ENCODE data around the gene MAGI2. TPM values are rescaled to one million over a fixed set of nuclear protein-coding genes. Genes with fewer than 3 reads are reported as not detected.
"Not testable (repeated sequence)": the region's sequence is repeated elsewhere in the genome, so short reads cannot be mapped to it uniquely, and the experiment has no call there.

The MAGI2 gene
- total RNA-seq, 1 donor from 2014 or later = 0.10 TPM

DNA sequence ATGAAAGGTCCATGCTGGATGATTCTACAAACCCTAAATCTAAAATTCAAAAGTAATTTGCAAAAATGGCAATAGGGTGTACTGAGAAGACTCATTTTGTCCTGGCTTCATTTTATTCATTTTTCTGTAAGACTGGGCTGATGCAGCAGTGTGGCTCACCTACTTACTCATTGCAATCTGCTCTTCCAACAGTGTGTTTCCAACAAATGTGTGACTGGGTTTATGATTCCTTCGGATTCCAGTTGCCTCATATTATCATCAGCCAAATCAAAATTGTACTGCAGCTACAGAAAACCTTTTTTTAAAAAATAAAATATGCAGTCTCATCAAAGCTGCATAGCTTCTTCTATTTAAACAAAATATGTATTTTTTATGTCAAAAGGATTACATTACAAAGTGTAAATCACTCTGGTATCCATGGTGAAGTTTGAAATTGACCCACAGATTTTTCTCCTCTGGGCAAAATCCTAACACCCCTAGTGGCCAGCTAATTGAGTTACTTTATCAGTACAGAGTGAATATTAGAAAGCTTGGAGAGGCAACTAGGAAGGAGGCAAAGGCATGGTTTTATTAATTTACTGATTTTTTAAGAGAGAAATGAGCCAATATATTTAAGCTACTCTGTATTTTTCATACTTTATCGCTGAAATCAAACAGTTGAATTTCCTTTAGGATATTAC is 390.3 kb downstream of the MAGI2 start:
- H3K36me3 Mint-ChIP-seq (ENCODE audit: low read depth) = no peaks in the 10 kb centered on the region
- no peaks in the 10 kb centered on the region for H3K9me3 Mint-ChIP-seq
- no peaks in the 10 kb centered on the region for H3K4me1 Mint-ChIP-seq (ENCODE audit: low read depth)
- intact Hi-C loops (cut with micrococcal nuclease) = no loop called here
- DNase-seq (ENCODE audit: low spot score) = no peak
- no peak overlapping the region for H3K4me3 Mint-ChIP-seq
- H3K27ac Mint-ChIP-seq = no peak overlapping the region
- H3K27me3 Mint-ChIP-seq (ENCODE audit: insufficient read depth) = no peaks in the 10 kb centered on the region

DNA sequence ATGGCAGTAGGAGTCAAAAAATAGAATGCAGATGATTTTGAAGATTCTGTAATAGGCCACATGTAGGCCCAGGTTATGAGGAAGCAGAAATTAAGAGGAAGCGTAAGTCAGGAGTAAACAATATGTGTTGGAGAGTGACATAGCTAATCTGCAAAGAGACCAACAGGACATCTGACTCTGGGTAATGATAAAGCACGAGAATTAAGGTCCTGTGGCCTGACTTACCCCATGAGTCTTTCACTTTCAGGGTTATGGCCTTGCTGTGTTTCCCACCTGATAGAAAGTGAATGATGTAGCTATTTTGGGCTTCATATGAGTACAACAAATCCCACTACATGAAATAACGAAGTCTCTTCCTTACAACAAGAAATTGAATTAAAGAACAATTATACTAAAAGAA is 393.0 kb downstream of the MAGI2 start:
- no peak overlapping the region for H3K4me3 Mint-ChIP-seq
- no peak for DNase-seq (ENCODE audit: low spot score)
- H3K4me1 Mint-ChIP-seq (ENCODE audit: low read depth) = no peaks in the 10 kb centered on the region
- no peaks in the 10 kb centered on the region for H3K9me3 Mint-ChIP-seq
- intact Hi-C loops (cut with micrococcal nuclease) = no loop called here
- H3K27me3 Mint-ChIP-seq (ENCODE audit: insufficient read depth) = no peaks in the 10 kb centered on the region
- no peaks in the 10 kb centered on the region for H3K36me3 Mint-ChIP-seq (ENCODE audit: low read depth)
- no peak overlapping the region for H3K27ac Mint-ChIP-seq

DNA sequence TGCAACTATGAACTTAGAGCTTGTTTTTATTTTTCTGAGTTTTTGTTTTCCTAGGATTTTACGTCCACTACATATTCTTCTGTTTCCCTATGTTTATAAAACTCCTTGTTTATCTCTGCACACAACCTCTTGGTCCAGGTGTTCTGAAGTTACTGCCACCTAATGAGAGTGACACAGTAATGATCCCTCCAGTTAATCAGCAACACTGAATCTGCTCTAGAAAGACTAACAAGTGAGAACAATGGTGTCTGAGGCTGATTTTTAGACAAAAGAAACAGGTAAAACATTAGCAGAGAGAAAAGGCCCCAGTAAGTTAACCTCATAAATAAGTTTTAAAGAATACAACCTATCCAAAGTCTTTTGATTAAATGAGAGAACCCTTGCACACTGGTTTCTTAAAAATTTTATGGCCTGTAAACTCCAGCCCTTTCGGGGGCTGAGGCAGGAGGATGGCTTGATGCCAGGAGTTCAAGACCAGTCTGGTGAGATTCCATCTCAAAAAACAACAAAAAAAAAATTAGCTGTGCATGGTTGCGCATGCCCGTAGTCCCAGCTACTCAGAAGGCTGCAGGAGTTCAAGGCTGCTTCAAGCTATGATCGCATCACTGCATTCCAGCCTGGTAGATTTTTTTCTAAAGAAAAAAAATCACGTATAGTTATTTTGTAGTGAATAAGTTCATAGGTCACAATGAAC is 397.6 kb downstream of the MAGI2 start:
- H3K9me3 Mint-ChIP-seq = no peaks in the 10 kb centered on the region
- no peaks in the 10 kb centered on the region for H3K36me3 Mint-ChIP-seq (ENCODE audit: low read depth)

DNA sequence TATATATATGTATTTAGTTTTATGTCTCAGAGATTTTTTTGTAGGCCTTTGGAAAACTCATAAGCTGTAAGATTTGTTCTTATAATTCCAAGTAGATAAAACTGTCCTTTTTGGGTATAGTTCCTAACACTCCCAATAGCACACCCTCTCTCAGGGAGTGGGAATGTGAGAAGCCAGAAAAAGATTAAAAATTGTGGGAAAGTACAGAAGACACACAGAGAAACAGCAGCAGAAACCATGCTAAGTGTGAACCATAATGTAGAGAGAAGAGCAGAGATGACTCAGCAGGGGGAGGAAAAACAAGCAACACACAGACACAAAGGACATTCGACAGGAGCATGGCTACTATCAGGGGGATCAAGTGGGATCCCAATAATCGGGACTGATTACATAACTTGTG is 401.6 kb downstream of the MAGI2 start:
- intact Hi-C loops (cut with micrococcal nuclease) = no loop called here
- Mint-ChIP-seq H3K36me3 (ENCODE audit: low read depth) (no peaks in the 10 kb centered on the region), H3K9me3 (no peaks in the 10 kb centered on the region)

More for the DNA sequence above, 397.6 kb downstream of the MAGI2 start:
- DNase-seq (ENCODE audit: low spot score) = no peak
- H3K4me1 Mint-ChIP-seq (ENCODE audit: low read depth) = no peaks in the 10 kb centered on the region
- no peaks in the 10 kb centered on the region for H3K27me3 Mint-ChIP-seq (ENCODE audit: insufficient read depth)
- H3K4me3 Mint-ChIP-seq = no peak overlapping the region
- intact Hi-C loops (cut with micrococcal nuclease) = no loop called here
- H3K27ac Mint-ChIP-seq = no peak overlapping the region

DNA sequence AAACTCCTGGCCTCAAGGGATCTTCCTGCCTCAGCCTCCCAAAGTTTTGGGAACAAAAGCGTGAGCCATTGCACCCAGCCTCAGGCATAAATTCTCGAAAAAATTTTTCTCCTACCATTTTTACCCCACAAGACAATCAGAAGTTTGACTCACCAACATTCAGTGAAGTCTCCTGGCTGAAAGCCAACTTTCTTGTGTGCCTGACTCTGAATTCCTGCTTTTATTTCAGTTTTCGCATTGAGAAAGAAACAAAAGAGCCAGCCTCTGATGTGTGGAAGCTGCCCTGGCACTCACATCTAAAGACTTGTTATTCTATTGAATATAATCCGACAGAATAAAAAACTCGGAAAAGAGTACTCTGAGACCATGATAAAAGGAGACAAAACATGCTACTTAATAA is 402.9 kb downstream of the MAGI2 start:
- Mint-ChIP-seq H3K9me3 (no peaks in the 10 kb centered on the region), H3K4me1 (ENCODE audit: low read depth) (no peaks in the 10 kb centered on the region), H3K27me3 (ENCODE audit: insufficient read depth) (no peaks in the 10 kb centered on the region), H3K36me3 (ENCODE audit: low read depth) (no peaks in the 10 kb centered on the region), H3K27ac (no peak overlapping the region), H3K4me3 (no peak overlapping the region)
- no peak for DNase-seq (ENCODE audit: low spot score)
- intact Hi-C loops (cut with micrococcal nuclease) = no loop called here

More for the DNA sequence above, 401.6 kb downstream of the MAGI2 start:
- Mint-ChIP-seq H3K27ac (no peak overlapping the region), H3K27me3 (ENCODE audit: insufficient read depth) (no peaks in the 10 kb centered on the region), H3K4me1 (ENCODE audit: low read depth) (no peaks in the 10 kb centered on the region), H3K4me3 (no peak overlapping the region)
- no peak for DNase-seq (ENCODE audit: low spot score)

DNA sequence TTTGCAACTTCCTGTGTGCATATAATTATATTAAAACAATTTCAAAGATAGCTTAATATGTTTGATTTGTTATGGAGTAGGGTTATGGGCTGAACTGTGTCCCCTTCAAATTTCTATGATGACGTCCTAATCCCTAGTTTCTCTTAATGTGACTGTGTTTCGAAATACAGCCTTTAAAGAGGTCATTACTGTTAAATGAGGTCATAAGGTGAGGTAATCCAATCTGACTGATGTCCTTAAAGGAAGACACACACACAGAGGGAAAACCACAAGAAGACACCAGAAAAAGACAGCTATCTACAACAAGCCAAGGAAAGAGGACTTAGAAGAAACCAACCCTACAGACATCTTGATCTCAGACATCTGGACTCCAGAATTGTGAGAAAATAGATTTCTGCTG is 407.4 kb downstream of the MAGI2 start:
- no peak overlapping the region for H3K4me3 Mint-ChIP-seq
- no peaks in the 10 kb centered on the region for H3K27me3 Mint-ChIP-seq (ENCODE audit: insufficient read depth)
- H3K27ac Mint-ChIP-seq = no peak overlapping the region
- no peaks in the 10 kb centered on the region for H3K9me3 Mint-ChIP-seq
- H3K4me1 Mint-ChIP-seq (ENCODE audit: low read depth) = no peaks in the 10 kb centered on the region
- intact Hi-C loops (cut with micrococcal nuclease) = no loop called here
- no peaks in the 10 kb centered on the region for H3K36me3 Mint-ChIP-seq (ENCODE audit: low read depth)
- no peak for DNase-seq (ENCODE audit: low spot score)

DNA sequence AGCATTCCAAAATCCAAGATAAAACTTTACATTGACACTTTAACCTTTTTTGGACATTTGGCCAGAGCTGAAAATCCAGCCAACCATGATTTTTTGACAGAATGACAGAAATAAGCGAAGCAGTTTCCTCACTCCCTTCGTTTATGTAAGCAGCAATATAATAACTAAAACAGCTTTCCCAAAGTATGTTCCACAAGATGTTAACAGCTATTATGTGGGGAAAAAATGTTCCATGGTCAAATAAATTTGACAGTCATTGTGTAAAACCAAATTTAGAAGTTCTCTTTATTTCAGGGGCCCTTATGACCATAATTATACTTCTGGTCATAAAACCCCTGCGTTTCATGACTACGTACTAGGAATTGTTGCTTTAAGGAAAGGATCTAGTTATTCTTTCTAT is 416.5 kb downstream of the MAGI2 start:
- Mint-ChIP-seq H3K9me3 (no peaks in the 10 kb centered on the region), H3K4me3 (no peak overlapping the region), H3K27ac (no peak overlapping the region), H3K27me3 (ENCODE audit: insufficient read depth) (no peaks in the 10 kb centered on the region), H3K4me1 (ENCODE audit: low read depth) (no peaks in the 10 kb centered on the region), H3K36me3 (ENCODE audit: low read depth) (no peaks in the 10 kb centered on the region)
- DNase-seq (ENCODE audit: low spot score) = no peak
- intact Hi-C loops (cut with micrococcal nuclease) = no loop called here

DNA sequence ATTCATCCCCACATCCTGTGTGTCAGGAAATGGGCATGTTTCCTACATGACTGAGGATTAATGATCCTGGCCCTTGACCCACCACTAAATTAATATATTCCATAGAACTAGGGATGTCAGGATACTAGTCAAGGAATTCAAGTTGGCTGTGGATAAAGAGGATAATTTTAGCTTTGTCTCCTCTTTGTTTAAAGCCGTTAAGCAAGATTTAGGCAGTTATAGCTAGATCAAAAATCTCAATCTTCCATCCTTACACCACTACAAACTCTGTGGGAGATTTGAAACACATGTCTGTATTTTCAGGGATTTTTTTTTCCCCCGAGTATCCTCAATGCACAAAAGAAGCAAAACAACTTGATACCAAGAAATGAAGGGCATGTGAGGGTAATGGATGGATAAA is 417.1 kb downstream of the MAGI2 start:
- DNase-seq (ENCODE audit: low spot score) = no peak
- Mint-ChIP-seq H3K4me3 (no peak overlapping the region), H3K27ac (no peak overlapping the region), H3K27me3 (ENCODE audit: insufficient read depth) (no peaks in the 10 kb centered on the region), H3K4me1 (ENCODE audit: low read depth) (no peaks in the 10 kb centered on the region), H3K9me3 (no peaks in the 10 kb centered on the region), H3K36me3 (ENCODE audit: low read depth) (no peaks in the 10 kb centered on the region)
- intact Hi-C loops (cut with micrococcal nuclease) = no loop called here

DNA sequence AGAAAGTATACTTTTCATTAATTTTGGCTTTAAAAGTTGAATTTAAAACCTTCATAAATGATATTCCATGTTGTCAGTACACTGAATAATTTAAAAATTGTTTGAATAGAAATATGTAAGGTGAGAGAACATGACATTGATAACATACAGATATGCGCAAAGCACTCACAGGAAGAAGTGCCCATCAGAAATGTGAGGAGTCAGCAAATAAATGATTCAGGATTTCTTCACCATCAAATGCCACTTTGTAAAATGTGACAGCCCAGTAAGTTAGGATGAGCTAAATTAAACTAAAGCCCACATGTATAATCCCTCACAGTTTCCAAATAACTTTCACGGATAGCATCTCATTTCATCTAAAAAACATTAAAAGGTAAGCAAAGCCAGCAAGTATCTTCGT is 417.6 kb downstream of the MAGI2 start:
- Mint-ChIP-seq H3K27me3 (ENCODE audit: insufficient read depth) (no peaks in the 10 kb centered on the region), H3K4me3 (no peak overlapping the region), H3K27ac (no peak overlapping the region), H3K36me3 (ENCODE audit: low read depth) (no peaks in the 10 kb centered on the region), H3K4me1 (ENCODE audit: low read depth) (no peaks in the 10 kb centered on the region), H3K9me3 (no peaks in the 10 kb centered on the region)
- intact Hi-C loops (cut with micrococcal nuclease) = no loop called here
- DNase-seq (ENCODE audit: low spot score) = no peak

DNA sequence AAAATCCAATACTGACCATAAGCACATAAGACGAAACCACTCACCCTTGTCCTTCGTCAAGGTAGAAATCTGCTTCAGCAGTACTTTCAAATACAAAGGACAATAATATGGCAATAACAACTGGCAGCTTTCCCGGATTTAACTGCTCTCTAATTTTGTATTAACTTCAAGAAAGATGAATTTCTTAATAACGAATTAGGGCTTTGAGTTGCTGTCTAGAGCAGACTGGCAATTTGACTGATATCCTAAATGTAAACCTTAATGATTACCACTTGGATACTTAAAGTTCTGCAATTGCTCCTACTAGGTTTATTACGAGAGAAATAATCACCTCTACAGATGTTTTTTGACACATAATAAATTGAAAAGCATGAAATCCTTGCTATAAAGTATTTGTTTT is 418.7 kb downstream of the MAGI2 start:
- no peaks in the 10 kb centered on the region for H3K27me3 Mint-ChIP-seq (ENCODE audit: insufficient read depth)
- DNase-seq (ENCODE audit: low spot score) = no peak
- H3K36me3 Mint-ChIP-seq (ENCODE audit: low read depth) = no peaks in the 10 kb centered on the region
- no peak overlapping the region for H3K27ac Mint-ChIP-seq
- intact Hi-C loops (cut with micrococcal nuclease) = no loop called here
- H3K4me1 Mint-ChIP-seq (ENCODE audit: low read depth) = no peaks in the 10 kb centered on the region
- no peaks in the 10 kb centered on the region for H3K9me3 Mint-ChIP-seq
- H3K4me3 Mint-ChIP-seq = no peak overlapping the region

DNA sequence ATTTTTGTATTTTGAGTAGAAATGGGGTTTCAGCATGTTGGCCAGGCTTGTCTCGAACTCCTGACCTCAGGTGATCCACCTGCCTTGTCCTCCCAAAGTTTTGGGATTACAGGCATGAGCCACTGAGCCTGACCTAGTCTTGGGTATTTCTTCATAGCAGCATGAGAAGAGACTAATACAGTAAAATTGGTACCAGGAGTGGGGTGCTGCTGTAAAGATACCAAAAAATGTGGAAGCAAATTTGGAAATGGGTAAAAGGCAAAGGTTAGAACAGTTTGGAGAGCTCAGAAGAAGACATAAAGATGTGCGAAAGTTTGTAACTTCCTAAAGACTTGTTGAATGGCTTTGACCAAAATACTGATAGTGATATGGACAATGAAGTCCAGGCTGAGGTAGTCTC is 433.8 kb downstream of the MAGI2 start:
- H3K27me3 Mint-ChIP-seq (ENCODE audit: insufficient read depth); H3K36me3 Mint-ChIP-seq (ENCODE audit: low read depth); DNase-seq (ENCODE audit: low spot score); H3K27ac Mint-ChIP-seq; intact Hi-C loops (cut with micrococcal nuclease); H3K4me1 Mint-ChIP-seq (ENCODE audit: low read depth); H3K4me3 Mint-ChIP-seq: not testable (repeated sequence)
- peaks cover 30% of the 10 kb centered on the region for H3K9me3 Mint-ChIP-seq

DNA sequence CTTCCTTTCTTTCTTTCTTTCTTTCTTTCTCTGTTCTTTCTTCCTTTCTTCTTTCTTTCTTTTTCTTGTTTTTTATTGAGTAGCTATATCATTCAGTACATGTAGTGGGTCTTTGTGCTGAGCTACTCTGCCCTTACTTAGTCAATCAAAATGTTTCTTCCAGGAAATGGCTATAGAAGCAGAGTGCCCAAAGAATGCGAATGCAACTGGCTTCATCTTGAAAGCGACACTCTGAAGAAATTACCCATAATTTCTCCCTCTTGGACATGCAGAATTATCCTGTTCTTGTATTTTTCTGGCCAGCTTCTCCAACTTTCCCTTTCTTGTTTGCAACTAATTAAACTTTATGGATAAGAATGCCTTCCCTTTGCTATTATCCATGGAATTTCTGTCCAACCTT is 441.5 kb downstream of the MAGI2 start:
- Mint-ChIP-seq H3K4me1 (ENCODE audit: low read depth) (no peaks in the 10 kb centered on the region), H3K9me3 (peaks cover 9% of the 10 kb centered on the region), H3K36me3 (ENCODE audit: low read depth) (no peaks in the 10 kb centered on the region), H3K4me3 (no peak overlapping the region), H3K27ac (no peak overlapping the region), H3K27me3 (ENCODE audit: insufficient read depth) (no peaks in the 10 kb centered on the region)
- intact Hi-C loops (cut with micrococcal nuclease) = no loop called here
- no peak for DNase-seq (ENCODE audit: low spot score)

DNA sequence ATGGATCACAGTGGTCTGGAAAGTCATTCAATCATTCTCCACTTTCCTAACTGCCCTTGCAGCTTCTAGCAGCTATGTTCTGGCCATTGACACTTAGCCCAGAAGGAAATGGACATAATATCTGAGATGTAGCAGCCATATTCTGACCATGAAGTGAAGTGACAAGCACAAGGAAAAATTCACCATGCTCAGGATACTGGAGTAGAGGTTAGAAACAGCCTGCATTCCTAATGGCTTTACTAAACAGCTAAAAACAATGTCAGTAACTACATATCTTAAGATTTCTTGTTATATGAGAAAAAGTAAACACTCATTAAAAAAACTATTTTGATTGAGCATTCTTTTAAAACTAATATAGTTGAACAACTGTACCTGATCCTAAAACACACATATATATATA is 443.8 kb downstream of the MAGI2 start:
- H3K27me3 Mint-ChIP-seq (ENCODE audit: insufficient read depth) = no peaks in the 10 kb centered on the region
- no peaks in the 10 kb centered on the region for H3K4me1 Mint-ChIP-seq (ENCODE audit: low read depth)
- H3K4me3 Mint-ChIP-seq = no peak overlapping the region
- DNase-seq (ENCODE audit: low spot score) = no peak
- no peaks in the 10 kb centered on the region for H3K9me3 Mint-ChIP-seq
- H3K27ac Mint-ChIP-seq = no peak overlapping the region
- intact Hi-C loops (cut with micrococcal nuclease) = no loop called here
- no peaks in the 10 kb centered on the region for H3K36me3 Mint-ChIP-seq (ENCODE audit: low read depth)

DNA sequence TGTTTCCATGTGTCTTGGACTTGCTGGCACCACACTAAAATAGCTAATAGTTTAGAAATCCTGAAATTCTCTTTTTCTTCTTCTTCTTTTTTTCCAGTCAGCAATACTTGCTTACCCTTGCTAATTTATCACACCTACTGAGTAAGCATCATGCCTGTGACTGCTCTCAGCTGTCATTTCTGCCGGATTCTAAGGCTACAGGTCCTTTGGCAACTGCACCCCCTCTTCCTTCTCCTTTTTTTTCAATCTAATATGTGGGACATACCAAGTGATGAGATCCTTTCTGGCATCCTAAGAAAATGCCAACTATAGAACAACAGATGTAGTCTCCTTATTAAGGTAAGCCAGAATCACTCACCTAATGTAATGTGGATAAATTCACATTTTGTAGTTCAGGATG is 444.7 kb downstream of the MAGI2 start:
- Mint-ChIP-seq H3K4me3 (no peak overlapping the region), H3K9me3 (no peaks in the 10 kb centered on the region), H3K36me3 (ENCODE audit: low read depth) (no peaks in the 10 kb centered on the region), H3K27ac (no peak overlapping the region), H3K27me3 (ENCODE audit: insufficient read depth) (no peaks in the 10 kb centered on the region), H3K4me1 (ENCODE audit: low read depth) (no peaks in the 10 kb centered on the region)
- intact Hi-C loops (cut with micrococcal nuclease) = no loop called here
- no peak for DNase-seq (ENCODE audit: low spot score)

Measured in activated T-helper 1 cell treated with anti-CD3 and anti-CD28 coated beads, Interleukin-12 subunit alpha, Interleukin-12 subunit beta, Interleukin-2, Interleukin-4 antibody, amounts not matched to agents 30 ng/mL and 10 ng/mL and 1 ng/mL, durations not matched to agents 14 hours and 24 hours and 36 hours (primary cell).